KMS-11 (cell line): Measurements from ENCODE around the gene ENPP1.

ENCODE experiments used
- H2AFZ ChIP-seq: fragments of 200-600 bp; sonication (generic); 2 replicates; pipeline ENCODE4 v1.6.1; 2016; ENCODE audit warnings: antibody characterized with exemption, mixed run types, low read depth
- H3K27ac ChIP-seq: fragments of 200-600 bp; sonication (generic); 2 replicates; pipeline ENCODE4 v1.6.1; 2016; ENCODE audit warnings: mild to moderate bottlenecking, mixed run types
- H3K27me3 ChIP-seq: fragments of 200-600 bp; sonication (generic); 2 replicates; pipeline ENCODE4 v1.6.1; 2017; ENCODE audit warnings: mild to moderate bottlenecking, low read depth, mixed run types, moderate library complexity; ENCODE audit not compliant: insufficient read depth
- H3K36me3 ChIP-seq: fragments of 200-600 bp; sonication (generic); 2 replicates; pipeline ENCODE4 v1.6.1; 2017; ENCODE audit warnings: mild to moderate bottlenecking, mixed run types; ENCODE audit not compliant: insufficient read depth
- H3K4me1 ChIP-seq: fragments of 200-600 bp; sonication (generic); 2 replicates; pipeline ENCODE4 v1.6.1; 2016; ENCODE audit warnings: mild to moderate bottlenecking, low read depth, mixed run types; ENCODE audit not compliant: poor library complexity, severe bottlenecking
- H3K4me2 ChIP-seq: fragments of 200-600 bp; sonication (generic); 2 replicates; pipeline ENCODE4 v1.7.0; 2016; ENCODE audit warnings: mild to moderate bottlenecking, mixed run types
- H3K4me3 ChIP-seq: fragments of 200-600 bp; sonication (generic); IDR thresholded peaks from 2 replicates; pipeline ENCODE4 v1.6.1; 2017; ENCODE audit warnings: low read depth, low read length, mixed read lengths; ENCODE audit not compliant: insufficient read depth
- H3K79me2 ChIP-seq: fragments of 200-600 bp; sonication (generic); 2 replicates; pipeline ENCODE4 v1.6.1; 2016; ENCODE audit warnings: low read depth, mixed run types; ENCODE audit not compliant: insufficient read depth
- H3K9ac ChIP-seq: fragments of 200-600 bp; sonication (generic); 2 replicates; pipeline ENCODE4 v1.6.1; 2016; ENCODE audit warnings: mild to moderate bottlenecking, mixed run types
- H4K20me1 ChIP-seq: fragments of 200-600 bp; sonication (generic); 2 replicates; pipeline ENCODE4 v1.6.1; 2016; ENCODE audit warnings: mild to moderate bottlenecking, mixed run types; ENCODE audit not compliant: insufficient read depth
- CTCF ChIP-seq: fragments of 200-600 bp; sonication (generic); conservative IDR thresholded peaks from 2 replicates; pipeline ENCODE4 v1.6.1; 2017; ENCODE audit warnings: low read depth, mild to moderate bottlenecking, antibody characterized with exemption, low read length, moderate library complexity, mixed read lengths

ENPP1 gene

GRCh38 chr6:131936156-131936555 lies 128.3 kb downstream of the ENPP1 start:
- H3K9ac ChIP-seq: no peak overlapping the region
- no peak overlapping the region for H3K27ac ChIP-seq
- no peak for TF ChIP-seq CTCF
- H3K4me2 ChIP-seq: no peak overlapping the region
- no peaks in the 10 kb centered on the region for H3K27me3 ChIP-seq
- H3K79me2 ChIP-seq: no peaks in the 10 kb centered on the region
- no peak overlapping the region for H3K4me3 ChIP-seq
- H3K36me3 ChIP-seq: no peaks in the 10 kb centered on the region
- H2AFZ ChIP-seq: no peak overlapping the region
- H4K20me1 ChIP-seq: no peaks in the 10 kb centered on the region
- H3K4me1 ChIP-seq: no peaks in the 10 kb centered on the region

- Histone ChIP-seq H2AFZ (no peak overlapping the region), H3K36me3 (no peaks in the 10 kb centered on the region), H4K20me1 (no peaks in the 10 kb centered on the region), H3K4me1 (no peaks in the 10 kb centered on the region), H3K9ac (no peak overlapping the region), H3K79me2 (no peaks in the 10 kb centered on the region), H3K27me3 (no peaks in the 10 kb centered on the region), H3K27ac (no peak overlapping the region), H3K4me3 (no peak overlapping the region), H3K4me2 (no peak overlapping the region)
- TF ChIP-seq CTCF: no peak
These were observed 129.4 kb downstream of the ENPP1 start for GRCh38 chr6:131937226-131937625.

- H3K27ac ChIP-seq: no peak overlapping the region
- H3K4me1 ChIP-seq: no peaks in the 10 kb centered on the region
- no peak overlapping the region for H3K4me2 ChIP-seq
- no peaks in the 10 kb centered on the region for H4K20me1 ChIP-seq
- H3K79me2 ChIP-seq: no peaks in the 10 kb centered on the region
- no peak overlapping the region for H3K4me3 ChIP-seq
- H3K36me3 ChIP-seq: no peaks in the 10 kb centered on the region
- no peak for TF ChIP-seq CTCF
- no peaks in the 10 kb centered on the region for H3K27me3 ChIP-seq
- no peak overlapping the region for H2AFZ ChIP-seq
- H3K9ac ChIP-seq: no peak overlapping the region
These were observed 130.1 kb downstream of the ENPP1 start for GRCh38 chr6:131937703-131938631.
